ENCODE measurements around the gene PGPEP1. TPM values are rescaled to one million over a fixed set of nuclear protein-coding genes. Genes with fewer than 3 reads are reported as not detected.
A peak's percentile ranks its signal among the peaks of the same experiment; 100 is the strongest.
"Not testable (repeated sequence)": the region's sequence is repeated elsewhere in the genome, so short reads cannot be mapped to it uniquely, and the experiment has no call there.

The PGPEP1 gene
- total RNA-seq, 1 experiment from 2014 or later, result 25.6 TPM

- H3K9me3 Mint-ChIP-seq (ENCODE audit: unreplicated experiment), result no peaks in the 10 kb centered on the region
- ChIA-PET POLR2A (no interaction called here), CTCF (no interaction called here)
- Histone ChIP-seq H3K4me1 (peaks cover 11% of the 10 kb centered on the region), H3K27me3 (replicated peaks; ENCODE audit: control insufficient read depth, insufficient read depth, low read length) (no peaks in the 10 kb centered on the region), H3K36me3 (ENCODE audit: control insufficient read depth, insufficient read depth, low read length) (no peaks in the 10 kb centered on the region), H3K9me3 (no peaks in the 10 kb centered on the region), H3K4me3 (ENCODE audit: low read depth, low read length) (no peak overlapping the region)
- peaks cover 21% of the 10 kb centered on the region for H3K4me1 Mint-ChIP-seq (ENCODE audit: low read depth, unreplicated experiment)
- no peaks in the 10 kb centered on the region for H3K36me3 Mint-ChIP-seq (ENCODE audit: insufficient read depth, unreplicated experiment)
- DNase-seq, result no peak
- BruUV-seq (replicated peaks), result no TSS peak
- intact Hi-C loops (cut with micrococcal nuclease; ENCODE audit: unreplicated experiment), result no loop called here
- H3K27me3 Mint-ChIP-seq (ENCODE audit: insufficient read depth, unreplicated experiment), result no peaks in the 10 kb centered on the region
- H3K4me3 Mint-ChIP-seq (ENCODE audit: unreplicated experiment), result no peak overlapping the region
- TF ChIP-seq, protein P1, sequence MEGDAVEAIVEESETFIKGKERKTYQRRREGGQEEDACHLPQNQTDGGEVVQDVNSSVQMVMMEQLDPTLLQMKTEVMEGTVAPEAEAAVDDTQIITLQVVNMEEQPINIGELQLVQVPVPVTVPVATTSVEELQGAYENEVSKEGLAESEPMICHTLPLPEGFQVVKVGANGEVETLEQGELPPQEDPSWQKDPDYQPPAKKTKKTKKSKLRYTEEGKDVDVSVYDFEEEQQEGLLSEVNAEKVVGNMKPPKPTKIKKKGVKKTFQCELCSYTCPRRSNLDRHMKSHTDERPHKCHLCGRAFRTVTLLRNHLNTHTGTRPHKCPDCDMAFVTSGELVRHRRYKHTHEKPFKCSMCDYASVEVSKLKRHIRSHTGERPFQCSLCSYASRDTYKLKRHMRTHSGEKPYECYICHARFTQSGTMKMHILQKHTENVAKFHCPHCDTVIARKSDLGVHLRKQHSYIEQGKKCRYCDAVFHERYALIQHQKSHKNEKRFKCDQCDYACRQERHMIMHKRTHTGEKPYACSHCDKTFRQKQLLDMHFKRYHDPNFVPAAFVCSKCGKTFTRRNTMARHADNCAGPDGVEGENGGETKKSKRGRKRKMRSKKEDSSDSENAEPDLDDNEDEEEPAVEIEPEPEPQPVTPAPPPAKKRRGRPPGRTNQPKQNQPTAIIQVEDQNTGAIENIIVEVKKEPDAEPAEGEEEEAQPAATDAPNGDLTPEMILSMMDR (IDR thresholded peaks at IDR 0.05; ENCODE audit: insufficient read depth in 1 of 2, low read depth in 1 of 2, low read length in 1 of 2, severe bottlenecking in 1 of 2, unreplicated experiment in 1 of 2), result no peak
- no peak overlapping the region for H3K27ac Mint-ChIP-seq (ENCODE audit: unreplicated experiment)
These were observed 58.6 kb downstream of the PGPEP1 start for GRCh38 chr19:18399008-18399407.

DNA sequence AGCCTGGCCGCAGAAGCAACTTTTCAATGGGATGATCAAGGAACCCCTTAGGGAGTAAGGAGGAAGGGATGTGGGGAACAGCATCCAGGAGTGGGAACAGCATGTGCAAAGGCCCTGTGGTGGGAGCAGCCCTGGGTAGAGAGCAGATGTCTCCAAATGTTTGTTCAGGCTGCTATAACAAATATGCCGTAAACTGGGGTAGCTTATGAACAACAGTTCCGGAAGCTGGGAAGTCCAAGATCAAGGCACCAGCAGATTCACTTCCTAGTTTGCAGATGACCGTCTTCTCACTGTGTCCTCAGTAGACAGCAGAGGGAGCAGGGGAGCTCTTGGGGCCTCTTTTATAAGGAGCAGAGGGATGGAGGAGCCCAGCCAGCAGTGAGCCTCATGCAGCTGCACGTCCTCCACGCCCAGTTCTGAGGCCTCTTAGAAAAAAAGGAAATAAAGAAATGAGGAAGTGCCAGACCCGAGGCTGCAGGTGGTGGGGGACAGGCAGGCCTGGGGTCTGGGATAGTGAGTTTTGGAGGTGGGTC, 61.2 kb downstream of the PGPEP1 start:
- peaks cover 11% of the 10 kb centered on the region for H3K4me1 ChIP-seq
- POLR2A ChIA-PET, result interaction anchor here (0.6 to 1.3 kb wide), 4 partner anchors 15 to 120 kb away, joined by 3 to 15 read pairs (median 4); partner anchors contain the start of genes GDF15 and JUND
- Mint-ChIP-seq H3K9me3 (ENCODE audit: unreplicated experiment) (no peaks in the 10 kb centered on the region), H3K27me3 (ENCODE audit: insufficient read depth, unreplicated experiment) (no peaks in the 10 kb centered on the region), H3K4me1 (ENCODE audit: low read depth, unreplicated experiment) (peaks cover 21% of the 10 kb centered on the region), H3K4me3 (ENCODE audit: unreplicated experiment) (peak overlapping the region; percentile 46), H3K27ac (ENCODE audit: unreplicated experiment) (peak overlapping the region; percentile 77), H3K36me3 (ENCODE audit: insufficient read depth, unreplicated experiment) (no peaks in the 10 kb centered on the region)
- no peaks in the 10 kb centered on the region for H3K36me3 ChIP-seq (ENCODE audit: control insufficient read depth, insufficient read depth, low read length)
- no peaks in the 10 kb centered on the region for H3K9me3 ChIP-seq
- H3K27me3 ChIP-seq (replicated peaks; ENCODE audit: control insufficient read depth, insufficient read depth, low read length), result no peaks in the 10 kb centered on the region
- DNase-seq, result peak; percentile 74 to 83
- BruUV-seq (replicated peaks), result no TSS peak
- TF ChIP-seq, protein P1 (IDR thresholded peaks at IDR 0.05; ENCODE audit: insufficient read depth in 1 of 2, low read depth in 1 of 2, low read length in 1 of 2, severe bottlenecking in 1 of 2, unreplicated experiment in 1 of 2), result peak; percentile 41 to 68
- intact Hi-C loops (cut with micrococcal nuclease; ENCODE audit: unreplicated experiment), result loop anchor here (2.0 kb wide), 1 partner anchor 15 kb away; the partner anchor contains the start of gene GDF15
- H3K4me3 ChIP-seq (ENCODE audit: low read depth, low read length), result peak overlapping the region; percentile 25
- CTCF ChIA-PET, result interaction anchor here (0.5 to 1.8 kb wide), 13 partner anchors 9 to 343 kb away, joined by 3 to 7 read pairs (median 4); partner anchors contain the start of genes GDF15, JUND and SSBP4

- H3K9me3 ChIP-seq; H3K27me3 Mint-ChIP-seq (ENCODE audit: insufficient read depth, unreplicated experiment); H3K9me3 Mint-ChIP-seq (ENCODE audit: unreplicated experiment); H3K27me3 ChIP-seq (replicated peaks; ENCODE audit: control insufficient read depth, insufficient read depth, low read length); H3K36me3 ChIP-seq (ENCODE audit: control insufficient read depth, insufficient read depth, low read length); DNase-seq; intact Hi-C loops (cut with micrococcal nuclease; ENCODE audit: unreplicated experiment); H3K36me3 Mint-ChIP-seq (ENCODE audit: insufficient read depth, unreplicated experiment): not testable (repeated sequence)
- Mint-ChIP-seq H3K27ac (ENCODE audit: unreplicated experiment) (peak overlapping the region; percentile 77), H3K4me3 (ENCODE audit: unreplicated experiment) (peak overlapping the region; percentile 46), H3K4me1 (ENCODE audit: low read depth, unreplicated experiment) (peaks cover 21% of the 10 kb centered on the region)
- ChIA-PET CTCF (interaction anchor here (0.8 to 1.8 kb wide), 5 partner anchors 8 to 121 kb away, joined by 4 to 7 read pairs (median 6); partner anchors contain the start of genes GDF15 and JUND), POLR2A (interaction anchor here (0.6 to 1.3 kb wide), 4 partner anchors 14 to 121 kb away, joined by 3 to 15 read pairs (median 4); partner anchors contain the start of genes GDF15 and JUND)
- BruUV-seq (replicated peaks), result TSS peak; percentile 63
- peak overlapping the region; percentile 25 for H3K4me3 ChIP-seq (ENCODE audit: low read depth, low read length)
- peaks cover 11% of the 10 kb centered on the region for H3K4me1 ChIP-seq
These were observed 62.3 kb downstream of the PGPEP1 start for GRCh38 chr19:18402455-18403248.

DNA sequence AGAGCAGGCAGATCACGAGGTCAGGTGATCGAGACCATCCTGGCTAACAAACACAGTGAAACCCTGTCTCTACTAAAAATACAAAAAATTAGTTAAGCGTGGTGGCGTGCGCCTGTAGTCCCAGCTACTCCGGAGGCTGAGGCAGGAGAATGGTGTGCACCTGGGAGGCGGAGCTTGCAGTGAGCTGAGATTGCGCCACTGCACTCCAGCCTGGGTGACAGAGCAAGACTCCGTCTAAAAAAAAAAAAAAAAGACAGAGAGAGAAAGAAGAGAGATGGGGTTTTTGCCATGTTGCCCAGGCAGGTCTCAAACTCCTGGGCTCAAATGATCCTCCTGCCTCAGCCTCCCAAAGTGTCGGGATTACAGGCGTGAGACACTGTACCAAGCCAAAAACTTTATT, 65.4 kb downstream of the PGPEP1 start:
- DNase-seq; BruUV-seq (replicated peaks); H3K9me3 Mint-ChIP-seq (ENCODE audit: unreplicated experiment); intact Hi-C loops (cut with micrococcal nuclease; ENCODE audit: unreplicated experiment); H3K27me3 ChIP-seq (replicated peaks; ENCODE audit: control insufficient read depth, insufficient read depth, low read length); H3K36me3 ChIP-seq (ENCODE audit: control insufficient read depth, insufficient read depth, low read length); H3K9me3 ChIP-seq; H3K36me3 Mint-ChIP-seq (ENCODE audit: insufficient read depth, unreplicated experiment); H3K4me3 Mint-ChIP-seq (ENCODE audit: unreplicated experiment); H3K27me3 Mint-ChIP-seq (ENCODE audit: insufficient read depth, unreplicated experiment); H3K4me3 ChIP-seq (ENCODE audit: low read depth, low read length); H3K27ac Mint-ChIP-seq (ENCODE audit: unreplicated experiment): not testable (repeated sequence)
- H3K4me1 Mint-ChIP-seq (ENCODE audit: low read depth, unreplicated experiment), result peaks cover 27% of the 10 kb centered on the region
- H3K4me1 ChIP-seq, result peaks cover 11% of the 10 kb centered on the region
- POLR2A ChIA-PET, result interaction anchor here (0.7 kb wide), 1 partner anchor 60 kb away, joined by 11 read pairs; no protein-coding TSS in a partner anchor
- CTCF ChIA-PET, result interaction anchor here (0.7 kb wide), 1 partner anchor 1149 kb away, joined by 3 read pairs; no protein-coding TSS in a partner anchor

Data from Caco-2 (cell line).